ENCODE measurements around the gene RFFL.

Gene RFFL

DNA sequence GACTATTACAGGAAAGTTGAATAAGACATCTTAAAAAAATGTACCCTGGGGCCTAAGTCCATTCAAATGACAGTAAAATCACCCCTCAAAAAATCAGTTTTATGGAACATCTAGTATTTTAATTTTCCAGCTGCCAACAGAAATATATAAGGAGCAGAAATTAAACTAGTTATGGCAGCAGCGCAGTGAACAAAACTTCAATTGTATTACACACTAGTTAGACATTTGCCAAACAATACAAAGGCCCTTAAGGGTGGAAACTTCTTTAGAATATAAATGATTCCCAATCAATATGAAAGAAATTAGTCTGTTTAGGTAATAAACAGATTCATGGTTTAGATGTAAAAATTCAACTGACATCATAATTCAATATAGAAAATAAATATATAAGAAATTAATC, 18.1 kb upstream of the RFFL start:
- DNase-seq (ENCODE audit: low read depth in 4 of 4, low spot score in 1 of 4) = no peak

DNA sequence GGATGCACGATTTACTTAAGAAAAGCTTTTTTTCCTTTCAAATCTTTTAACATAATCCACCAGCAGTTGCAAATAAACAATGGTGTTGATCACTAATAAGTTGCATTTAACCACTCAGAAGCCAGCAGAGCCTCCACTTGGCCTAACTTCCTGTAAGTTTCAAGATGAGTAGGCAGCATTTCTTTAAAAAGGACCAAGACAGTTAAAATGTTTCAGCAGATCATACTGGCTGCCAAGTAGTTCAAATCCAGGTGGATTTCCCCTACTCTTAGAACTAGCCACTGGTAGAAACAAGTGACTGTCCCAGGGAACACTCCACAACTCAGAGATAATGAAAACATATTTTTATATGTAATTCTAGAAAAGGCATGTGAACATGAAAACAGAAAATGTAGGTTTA, 17.0 kb upstream of the RFFL start:
- DNase-seq (ENCODE audit: low read depth in 4 of 4, low spot score in 1 of 4) = no peak

DNA sequence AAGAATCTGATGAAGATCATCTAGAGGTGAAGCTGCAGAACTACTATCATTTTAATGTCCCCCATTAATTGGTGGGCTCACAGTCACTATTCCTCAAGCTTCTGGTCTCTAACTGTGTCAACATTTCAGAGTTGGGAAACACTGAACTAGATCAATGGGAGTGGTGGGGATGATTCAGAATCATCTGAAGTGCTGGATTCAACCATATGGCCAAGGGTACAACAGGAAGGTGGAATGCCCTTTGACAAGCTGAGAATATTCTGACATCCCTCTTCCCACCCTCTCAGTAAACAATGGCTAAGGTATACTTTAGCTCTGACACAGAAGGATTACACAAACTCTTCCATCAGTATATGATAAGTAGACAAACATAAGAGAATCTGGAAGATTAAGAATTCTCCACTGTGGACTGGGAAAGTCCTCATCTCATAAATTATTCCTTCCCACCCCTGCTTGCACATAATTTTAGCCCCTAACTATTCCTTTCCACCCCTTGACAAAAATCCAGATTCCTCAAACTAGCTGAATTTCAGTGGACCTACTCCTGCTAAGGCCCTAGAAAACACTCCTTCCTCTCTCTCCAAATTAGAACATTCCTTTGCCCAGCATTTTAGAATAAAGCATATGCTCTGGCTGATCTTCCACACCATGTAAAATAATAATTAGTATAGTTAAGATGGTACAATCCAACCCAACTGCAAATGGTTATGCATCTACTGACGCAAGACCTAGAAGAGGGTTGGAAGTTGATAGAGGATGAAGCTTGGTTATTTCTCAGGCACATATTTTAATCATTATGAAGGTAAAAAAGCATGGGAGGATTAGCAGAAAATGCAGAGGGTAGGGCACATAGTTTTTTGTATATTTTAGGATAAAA, 16.3 kb upstream of the RFFL start:
- no peak for DNase-seq (ENCODE audit: low read depth in 4 of 4, low spot score in 1 of 4)

DNA sequence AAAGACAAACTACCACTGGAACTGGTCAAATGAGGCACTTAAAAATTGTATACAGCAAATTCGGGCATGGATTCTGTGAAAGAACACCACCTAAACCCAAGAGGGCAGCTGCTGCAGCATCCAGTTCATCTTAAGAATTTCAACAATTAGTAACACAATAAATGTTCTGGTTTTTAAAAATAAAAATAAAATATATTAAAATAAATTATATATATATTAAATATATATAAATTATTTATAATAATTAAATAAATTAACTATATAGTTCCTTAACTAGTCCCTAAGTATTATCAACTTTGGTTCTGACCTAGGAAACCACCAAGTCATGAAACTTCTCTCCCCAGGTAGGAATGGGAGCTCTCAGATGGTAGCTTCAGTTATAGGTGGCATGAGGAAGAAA, 13.4 kb upstream of the RFFL start:
- DNase-seq (ENCODE audit: low read depth in 4 of 4, low spot score in 1 of 4) = no peak

DNA sequence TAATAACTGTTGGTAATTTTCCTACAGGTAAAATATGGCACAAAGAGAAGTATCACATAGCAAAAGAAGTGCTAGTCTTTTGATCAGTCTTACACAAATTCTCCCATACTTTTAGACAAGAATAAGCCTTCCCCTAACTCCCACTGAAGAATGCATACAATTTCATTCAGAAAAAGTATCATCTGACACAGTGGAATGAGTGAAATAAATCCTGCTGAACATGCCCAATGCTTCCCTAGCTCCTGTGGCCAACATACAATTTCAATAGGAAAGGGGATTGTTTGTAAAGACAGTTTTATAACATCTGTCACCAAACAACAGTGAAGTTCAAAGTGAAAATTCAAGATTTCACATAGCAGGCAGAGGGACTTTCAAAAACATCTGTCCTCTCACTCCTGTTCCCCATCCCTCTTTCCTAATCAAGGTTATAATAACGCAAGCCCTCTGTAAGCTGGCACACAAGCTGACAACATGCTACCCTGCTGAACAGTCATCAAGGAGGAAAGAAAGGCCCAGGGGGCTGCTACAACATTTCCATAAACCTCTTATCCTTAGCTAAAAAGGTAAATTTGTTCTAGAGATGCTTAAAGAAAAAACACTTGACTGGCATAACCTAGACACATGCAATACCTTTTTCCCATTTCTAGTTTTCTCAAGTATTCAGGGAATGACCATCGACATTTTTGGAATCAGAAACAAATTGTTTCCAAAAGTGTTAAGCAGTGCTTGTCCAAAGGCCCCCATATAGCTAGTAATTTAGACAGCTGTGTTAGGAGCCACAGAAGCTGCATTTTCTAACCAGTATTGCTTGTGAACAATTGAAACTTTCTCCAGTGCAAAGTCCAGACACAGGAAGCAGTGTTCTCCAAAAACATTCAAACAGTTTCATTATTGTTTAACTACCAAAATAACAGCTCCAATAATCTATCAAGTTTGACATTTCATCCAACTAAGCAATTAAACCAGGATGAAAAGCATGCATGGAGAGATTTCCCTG, 11.5 kb upstream of the RFFL start:
- no peak for DNase-seq (ENCODE audit: low read depth in 4 of 4, low spot score in 1 of 4)

DNA sequence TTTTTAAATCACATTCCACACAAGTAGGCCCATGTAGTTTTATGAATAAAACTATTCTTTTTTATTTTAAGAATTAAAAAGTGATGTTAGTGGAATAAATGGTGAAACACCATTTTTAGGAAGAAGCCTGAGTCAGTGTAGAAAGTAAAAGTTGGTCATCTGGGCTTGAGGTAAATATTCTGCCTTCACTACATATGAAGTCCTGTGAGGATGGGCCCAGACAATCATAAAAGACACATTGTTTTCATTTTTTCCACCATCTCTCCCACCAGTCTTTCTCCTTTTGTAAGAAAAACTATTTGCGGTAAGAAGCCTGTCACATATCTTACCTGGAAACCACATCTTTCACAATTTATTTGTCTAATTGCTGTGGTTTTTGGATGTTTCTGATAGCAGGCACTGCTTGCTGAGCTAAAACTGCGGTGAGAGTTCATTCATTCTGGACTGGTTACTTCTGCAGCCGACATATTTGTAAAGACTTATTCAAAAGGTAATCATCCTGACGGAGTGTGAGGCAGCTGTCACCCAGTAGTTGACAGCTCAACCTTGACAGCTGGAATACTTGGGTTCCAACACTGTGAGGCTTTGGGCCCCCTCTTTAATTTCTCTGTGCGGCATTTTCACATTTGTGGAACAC, 10.6 kb upstream of the RFFL start:
- no peak for DNase-seq (ENCODE audit: low read depth in 4 of 4, low spot score in 1 of 4)

DNA sequence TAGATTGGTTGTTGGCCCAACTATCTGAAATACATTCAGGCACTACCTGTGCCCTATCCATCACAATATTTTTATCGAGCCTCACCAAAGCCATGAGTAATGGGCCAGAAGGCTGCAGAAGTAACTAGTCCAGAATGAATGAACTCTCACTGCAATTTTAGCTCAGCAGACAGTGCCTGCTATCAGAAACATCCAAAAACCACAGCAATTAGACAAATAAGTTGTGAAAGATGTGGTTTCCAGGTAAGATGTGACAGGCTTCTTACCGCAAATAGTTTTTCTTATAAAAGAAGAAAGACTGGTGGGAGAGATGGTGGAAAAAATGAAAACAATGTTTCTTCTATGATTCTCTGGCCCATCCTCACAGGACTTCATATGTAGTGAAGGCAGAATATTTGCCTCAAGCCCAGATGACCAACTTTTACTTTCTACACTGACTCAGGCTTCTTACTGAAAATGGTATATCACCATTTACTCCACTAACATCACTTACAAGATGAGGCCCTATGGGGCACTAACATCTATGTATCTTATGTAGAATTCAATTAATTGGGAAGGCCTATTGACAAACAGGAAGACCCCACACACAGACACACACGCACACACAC, 9.8 kb upstream of the RFFL start:
- DNase-seq (ENCODE audit: low read depth in 4 of 4, low spot score in 1 of 4) = no peak

DNA sequence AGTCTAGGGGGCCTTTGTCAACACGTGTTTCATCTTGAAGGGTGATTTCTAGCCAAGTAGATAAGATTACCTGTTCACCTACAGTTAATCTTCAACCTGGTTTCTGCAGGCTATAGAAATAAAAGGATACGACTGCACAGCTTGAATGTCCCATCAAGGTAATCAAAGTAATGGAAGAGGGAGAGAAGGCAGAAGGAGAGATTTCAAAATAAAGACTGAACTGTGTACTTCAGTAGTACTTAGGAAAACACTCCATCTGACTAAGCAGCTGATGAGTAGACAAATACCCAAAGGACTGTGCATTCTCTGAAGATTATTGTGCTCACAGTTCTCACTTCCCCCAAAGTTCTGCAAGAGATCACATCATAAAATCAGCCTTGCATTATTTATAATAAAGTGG, 5.8 kb upstream of the RFFL start:
- DNase-seq (ENCODE audit: low read depth in 4 of 4, low spot score in 1 of 4) = no peak

DNA sequence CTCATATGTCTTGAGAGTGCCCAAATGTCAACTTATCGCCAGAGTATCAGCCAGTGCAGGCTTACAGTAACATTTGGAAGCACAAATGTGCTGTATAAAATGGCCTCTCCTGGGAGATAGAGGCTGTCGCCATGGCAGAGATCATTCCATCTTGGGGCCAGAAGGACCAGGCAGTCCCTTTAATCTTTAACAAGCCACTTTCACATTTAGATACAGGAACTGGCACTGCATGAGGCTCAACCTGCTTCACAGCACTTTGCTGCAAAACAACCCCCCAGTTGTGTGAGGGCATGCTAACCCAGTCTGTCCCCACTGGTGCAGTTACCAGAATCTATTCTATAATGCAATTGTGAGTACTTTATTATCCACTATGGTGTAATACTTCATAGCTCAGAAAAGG, 4.7 kb upstream of the RFFL start:
- DNase-seq (ENCODE audit: low read depth in 4 of 4, low spot score in 1 of 4) = no peak

DNA sequence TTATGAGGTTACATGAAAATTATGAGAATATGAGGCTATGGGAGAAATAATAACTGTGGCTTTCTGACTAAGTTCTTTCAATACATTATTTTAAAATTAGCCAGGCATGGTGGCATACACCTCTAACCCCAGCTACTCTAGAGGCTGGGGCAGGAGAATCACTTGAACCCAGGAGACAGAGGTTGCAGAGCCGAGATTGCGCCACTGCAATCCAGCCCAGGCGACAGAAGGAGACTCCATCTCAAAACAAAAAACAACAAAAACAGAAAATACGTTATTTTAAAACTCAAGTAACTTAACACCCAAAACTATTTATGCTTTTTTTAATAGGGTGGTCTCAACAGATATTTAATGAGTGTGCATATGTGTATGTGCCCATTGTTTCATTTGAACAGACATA, 2.4 kb upstream of the RFFL start:
- no peak for DNase-seq (ENCODE audit: low read depth in 4 of 4, low spot score in 1 of 4)

DNA sequence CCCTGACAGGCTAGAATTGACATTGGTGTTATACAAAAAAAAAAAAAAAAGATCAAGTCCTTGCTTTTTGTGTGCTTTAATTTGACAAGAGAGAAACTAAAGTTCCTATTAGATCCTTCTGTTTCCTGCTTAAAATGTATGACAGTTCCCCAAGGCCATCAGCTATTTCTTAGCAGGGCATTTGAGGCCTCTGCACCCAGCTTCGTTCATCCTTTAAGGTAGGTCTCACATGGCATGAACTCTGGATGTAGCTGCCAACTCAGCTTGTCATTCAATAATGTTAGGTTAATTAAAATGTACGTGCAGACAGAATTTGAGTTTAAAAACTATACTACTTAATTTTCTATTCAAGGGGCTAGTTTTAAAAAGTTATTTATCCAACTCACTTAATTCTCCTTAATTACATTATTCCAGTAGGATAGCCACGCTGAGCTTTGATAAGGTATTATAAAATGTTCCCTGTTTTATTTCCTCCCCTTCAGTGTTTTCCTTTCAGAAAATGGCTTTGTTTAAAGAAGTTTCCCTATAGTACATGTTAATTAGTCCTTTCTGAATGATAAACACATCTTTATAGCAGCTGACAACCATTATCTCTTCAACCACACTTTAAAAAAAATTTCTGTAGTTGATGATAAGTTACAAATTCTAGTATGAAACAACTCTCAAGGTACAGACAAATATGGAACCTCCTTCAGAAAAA, 1.2 kb upstream of the RFFL start:
- DNase-seq (ENCODE audit: low read depth in 4 of 4, low spot score in 1 of 4) = no peak

DNA sequence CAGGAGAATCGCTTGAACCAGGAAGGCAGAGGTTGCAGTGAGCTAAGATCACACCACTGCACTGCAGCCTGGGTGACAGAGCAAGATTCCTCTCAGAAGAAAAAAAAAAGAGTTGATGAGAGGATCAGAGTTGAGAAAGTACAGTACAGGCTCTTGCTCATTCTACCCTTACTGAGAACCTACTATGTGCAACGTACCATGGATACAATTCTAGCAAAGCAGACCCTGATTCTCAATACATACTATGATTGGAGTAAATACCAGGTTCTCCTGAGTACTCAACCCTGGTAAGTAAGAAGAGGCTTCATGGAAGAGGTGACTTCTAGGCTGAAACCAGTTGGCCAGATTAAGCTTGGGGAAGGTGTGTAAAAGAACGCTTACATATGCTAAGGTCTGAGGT, 1.2 kb downstream of the RFFL start:
- no peak for DNase-seq (ENCODE audit: low read depth in 4 of 4, low spot score in 1 of 4)

DNA sequence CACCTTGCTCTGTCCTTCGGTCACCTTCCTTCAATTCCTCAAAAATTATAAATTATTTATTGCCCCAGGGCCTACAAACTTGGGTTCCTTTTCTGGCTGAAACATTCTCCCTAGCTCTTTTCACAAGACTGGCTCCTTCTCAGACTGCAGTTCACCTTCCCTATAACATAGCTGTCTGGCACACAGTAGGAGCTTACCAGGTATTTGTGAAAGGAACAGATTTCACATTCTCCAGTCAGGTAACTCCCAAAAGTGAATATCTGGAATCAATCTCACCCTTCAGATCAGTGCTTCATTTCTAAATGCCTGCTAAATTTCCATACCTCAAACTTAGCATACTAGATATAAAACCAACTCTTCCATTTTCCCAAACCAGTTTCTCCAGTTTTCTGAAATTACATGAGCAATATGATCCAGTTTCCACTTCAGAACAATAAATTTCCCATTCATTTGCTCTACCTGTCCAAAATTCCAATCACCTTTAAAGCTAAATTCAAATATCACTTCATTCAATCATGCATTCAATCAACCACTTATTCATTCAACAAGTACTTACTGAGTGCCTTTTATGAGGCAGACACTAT, 6.1 kb downstream of the RFFL start:
- DNase-seq (ENCODE audit: low read depth in 4 of 4, low spot score in 1 of 4) = no peak

DNA sequence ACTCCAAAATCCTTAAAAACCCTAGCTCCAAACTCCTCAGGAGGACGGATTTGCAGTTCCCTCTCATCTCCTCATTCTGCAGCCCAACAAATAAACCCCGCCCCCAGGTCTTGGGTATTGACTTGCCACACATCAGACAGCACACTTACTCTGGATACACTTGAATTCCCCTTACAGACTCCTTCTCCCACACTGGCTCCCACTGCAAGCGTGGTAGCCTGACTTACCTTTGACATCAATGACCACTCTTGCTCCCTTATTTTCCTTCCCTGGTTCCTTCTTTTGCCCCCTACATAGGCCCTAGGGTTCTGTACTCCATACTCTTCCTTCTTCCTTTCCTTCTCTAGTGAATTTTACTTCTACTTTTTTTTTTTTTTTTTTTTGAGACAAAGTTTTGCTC, 7.5 kb downstream of the RFFL start:
- DNase-seq (ENCODE audit: low read depth in 4 of 4, low spot score in 1 of 4) = no peak

DNA sequence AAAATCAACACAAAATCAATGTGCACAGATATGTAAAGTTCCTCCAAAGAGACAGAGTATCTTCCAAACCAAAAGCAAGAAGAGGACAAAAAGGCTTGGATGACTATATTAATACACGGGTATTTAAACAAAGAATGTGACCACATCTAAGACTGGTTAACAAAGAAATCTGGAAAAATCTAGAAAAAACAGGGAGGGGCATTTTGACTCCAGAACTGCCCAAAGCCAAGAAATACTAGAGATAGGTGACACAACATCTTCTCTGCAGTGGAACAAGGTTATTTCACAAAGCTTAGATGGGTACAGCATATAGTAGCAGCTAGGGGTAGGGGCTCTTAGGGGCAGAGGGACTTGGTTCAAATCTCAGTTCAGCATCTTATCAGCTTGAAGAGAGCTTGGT, 10.3 kb downstream of the RFFL start:
- DNase-seq (ENCODE audit: low read depth in 4 of 4, low spot score in 1 of 4) = no peak

DNA sequence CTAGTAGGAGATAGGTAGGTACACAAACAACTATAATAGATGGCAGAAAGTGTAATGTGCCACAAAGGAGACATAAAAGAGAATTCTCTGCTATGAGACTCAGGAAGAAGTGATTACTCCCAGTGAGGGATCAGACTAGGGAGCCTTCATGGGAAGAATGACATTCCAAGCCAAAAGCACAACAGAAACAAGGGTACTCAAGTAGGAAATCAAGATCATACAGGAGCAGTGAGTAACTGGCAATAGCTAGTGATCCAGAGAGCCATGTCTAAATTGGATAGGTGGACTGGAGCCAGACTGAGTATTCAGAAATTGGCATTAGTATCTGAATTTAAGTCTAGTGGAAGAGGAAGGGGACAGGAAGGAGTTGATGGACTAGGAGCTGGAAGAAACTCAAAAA, 10.7 kb downstream of the RFFL start:
- DNase-seq (ENCODE audit: low read depth in 4 of 4, low spot score in 1 of 4) = no peak

DNA sequence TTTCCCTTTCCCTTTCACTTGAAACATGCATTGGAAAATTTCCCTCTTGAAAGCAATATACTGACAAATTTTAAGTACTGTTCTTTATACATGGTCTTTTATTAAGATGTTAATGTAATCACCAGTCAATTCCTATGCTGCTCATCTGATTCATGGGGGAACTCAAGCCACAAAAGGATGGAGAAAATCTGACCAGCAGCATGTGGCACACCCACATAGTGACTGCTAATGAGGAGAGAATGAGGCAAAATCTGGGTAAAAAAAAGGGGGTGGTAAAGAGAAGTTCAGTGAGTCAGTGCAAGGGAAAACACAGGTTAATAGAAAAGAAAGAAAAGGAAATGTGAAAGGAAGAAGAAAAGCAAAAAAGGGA, 11.3 kb downstream of the RFFL start:
- no peak for DNase-seq (ENCODE audit: low read depth in 4 of 4, low spot score in 1 of 4)

DNA sequence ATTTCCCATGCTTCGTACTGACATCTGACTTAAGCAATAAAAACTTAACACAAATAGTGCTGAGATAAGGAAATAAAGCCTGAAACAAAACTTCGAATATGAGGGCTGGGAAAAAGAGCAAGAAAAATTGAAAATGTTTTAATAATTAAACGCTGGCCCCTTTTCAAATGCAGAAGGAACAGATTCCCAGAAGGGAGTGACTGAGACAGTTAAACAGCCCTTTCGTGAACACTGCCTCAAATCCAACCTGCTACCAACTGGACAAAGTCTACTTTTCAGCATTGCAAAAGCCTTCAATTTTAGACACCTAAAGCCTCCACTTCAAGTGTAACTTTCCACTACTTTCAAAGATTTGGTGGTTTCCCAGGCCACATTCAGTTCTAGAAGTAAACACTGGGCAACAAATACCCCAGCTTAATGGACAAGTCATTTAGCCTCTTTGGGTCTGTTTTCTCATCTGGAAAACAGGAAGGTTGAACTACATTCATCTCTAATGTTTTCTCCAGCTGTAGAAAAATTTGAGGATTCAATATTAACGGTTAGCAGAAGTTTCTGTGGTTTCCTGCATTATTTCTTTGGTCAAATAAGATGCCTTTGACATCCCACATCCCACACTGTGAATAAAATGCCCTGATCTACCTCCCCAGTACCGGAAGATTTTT, 11.8 kb downstream of the RFFL start:
- DNase-seq (ENCODE audit: low read depth in 4 of 4, low spot score in 1 of 4) = no peak

DNA sequence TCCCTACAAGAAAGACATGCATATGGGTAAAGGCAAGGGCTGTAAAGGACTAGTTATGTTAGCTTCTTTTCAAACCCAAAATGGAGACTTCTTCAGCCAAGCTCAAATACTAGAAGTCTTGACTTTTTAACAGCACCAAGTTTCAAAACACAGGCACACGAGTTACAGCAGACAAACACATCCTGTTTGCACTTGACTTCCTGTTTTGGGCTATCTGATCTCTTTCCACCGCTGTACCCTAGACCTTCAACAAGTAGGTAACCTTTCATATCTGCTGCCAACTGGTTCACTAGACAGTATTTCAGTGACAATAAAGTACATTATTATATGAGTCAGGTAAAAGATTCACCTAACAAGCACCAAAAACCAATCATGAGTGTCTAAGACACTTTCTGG, 12.3 kb downstream of the RFFL start:
- no peak for DNase-seq (ENCODE audit: low read depth in 4 of 4, low spot score in 1 of 4)

DNA sequence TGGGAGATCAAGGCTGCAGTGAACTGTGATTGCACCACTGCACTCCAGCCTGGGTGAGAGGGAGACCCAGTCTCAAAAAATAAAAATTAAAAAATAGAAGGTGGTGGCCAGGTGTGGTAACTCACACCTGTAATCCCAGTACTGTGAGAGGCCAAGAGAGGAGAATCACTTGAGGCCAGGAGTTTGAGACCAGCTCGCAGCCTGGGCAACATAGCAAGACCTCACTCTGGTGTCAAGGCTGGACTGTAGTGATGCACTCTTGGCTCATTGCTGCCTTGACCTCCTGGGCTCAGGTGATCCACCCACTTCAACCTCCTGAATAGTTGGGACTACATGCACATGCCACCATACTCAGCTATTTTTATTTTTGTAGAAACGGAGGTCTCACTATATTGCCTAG, 13.3 kb downstream of the RFFL start:
- DNase-seq (ENCODE audit: low read depth in 4 of 4, low spot score in 1 of 4) = no peak

Data from stimulated activated CD4-positive, alpha-beta T cell treated with anti-CD3 and anti-CD28 coated beads, Interleukin-1b, Interleukin-23, amount 100 ng/mL, for 24 hours (primary cell).